Neural progenitor cell (in vitro differentiated cells): ENCODE measurements around the gene NINJ2. TPM values are rescaled to one million over a fixed set of nuclear protein-coding genes. Genes with fewer than 3 reads are reported as not detected.
A peak's percentile ranks its signal among the peaks of the same experiment; 100 is the strongest.

Source experiments
- DNase-seq: peaks from one replicate; pipeline ENCODE4 v3.0.0-alpha.2; 2016; ENCODE audit warnings: low spot score
- H2AFZ ChIP-seq: fragments of 200-600 bp; sonication (generic); replicated peaks from 2 replicates; pipeline ENCODE4 v1.6.1; 2016; ENCODE audit warnings: antibody characterized with exemption
- H3F3A ChIP-seq: fragments of 200-600 bp; sonication (generic); 2 replicates; pipeline ENCODE4 v1.6.1; 2016; ENCODE audit warnings: antibody characterized with exemption, low read depth
- H3K27ac ChIP-seq: fragments of 200-600 bp; sonication (generic); 2 replicates; pipeline ENCODE4 v1.5.1; 2016; ENCODE audit warnings: mild to moderate bottlenecking
- H3K27me3 ChIP-seq: fragments of 200-600 bp; sonication (generic); 2 replicates; pipeline ENCODE4 v1.6.1; 2016; ENCODE audit warnings: mild to moderate bottlenecking, moderate library complexity
- H3K36me3 ChIP-seq: fragments of 200-600 bp; sonication (generic); 2 replicates; pipeline ENCODE4 v1.5.1; 2016
- H3K4me1 ChIP-seq: fragments of 200-600 bp; sonication (generic); 2 replicates; pipeline ENCODE4 v1.6.1; 2016; ENCODE audit warnings: mixed run types
- H3K4me2 ChIP-seq: fragments of 200-600 bp; sonication (generic); 2 replicates; pipeline ENCODE4 v1.6.1; 2016
- H3K4me3 ChIP-seq: fragments of 200-600 bp; sonication (generic); 2 replicates; pipeline ENCODE4 v1.5.1; 2016
- H3K79me2 ChIP-seq: fragments of 200-600 bp; sonication (generic); 2 replicates; pipeline ENCODE4 v1.6.1; 2016; ENCODE audit warnings: low read depth
- H3K9ac ChIP-seq: fragments of 200-600 bp; sonication (generic); 2 replicates; pipeline ENCODE4 v1.6.1; 2016
- H3K9me3 ChIP-seq: fragments of 200-600 bp; sonication (generic); 2 replicates; pipeline ENCODE4 v1.5.1; 2016; ENCODE audit warnings: low read depth
- H4K20me1 ChIP-seq: fragments of 200-600 bp; sonication (generic); 2 replicates; pipeline ENCODE4 v1.6.1; 2016; ENCODE audit warnings: low read depth
- H3K27ac Mint-ChIP-seq: 3 replicates; pipeline ENCODE4 v1.8.0; 2021; ENCODE audit warnings: mixed read lengths
- H3K27me3 Mint-ChIP-seq: 2 replicates; pipeline ENCODE4 v1.8.0; 2022; ENCODE audit warnings: low read depth, mild to moderate bottlenecking, inconsistent platforms, moderate library complexity, mixed read lengths; ENCODE audit not compliant: insufficient read depth
- H3K36me3 Mint-ChIP-seq: 3 replicates; pipeline ENCODE4 v1.8.0; 2021; ENCODE audit warnings: mixed read lengths
- H3K4me1 Mint-ChIP-seq: 3 replicates; pipeline ENCODE4 v1.8.0; 2021; ENCODE audit warnings: mixed read lengths
- H3K4me3 Mint-ChIP-seq: 3 replicates; pipeline ENCODE4 v1.8.0; 2021; ENCODE audit warnings: mild to moderate bottlenecking, moderate library complexity, mixed read lengths
- H3K9me3 Mint-ChIP-seq: 3 replicates; pipeline ENCODE4 v1.8.0; 2020; ENCODE audit warnings: mixed read lengths
- CTCF ChIP-seq: fragments of 200-600 bp; sonication (generic); IDR thresholded peaks from 2 replicates; pipeline ENCODE4 v1.5.1; 2017; ENCODE audit warnings: antibody characterized with exemption, mild to moderate bottlenecking
- EZH2 ChIP-seq: fragments of 200-600 bp; sonication (generic); IDR thresholded peaks from 2 replicates; pipeline ENCODE4 v1.6.1; 2017; ENCODE audit warnings: antibody characterized with exemption, mild to moderate bottlenecking, moderate library complexity
- EZH2phosphoT487 ChIP-seq: fragments of 200-600 bp; sonication (generic); IDR thresholded peaks from 2 replicates; pipeline ENCODE4 v1.6.1; 2017; ENCODE audit warnings: antibody characterized with exemption
- total RNA-seq: library from RNA; depleted of rRNA; stranded (reverse); fragments of >200 nt; gene quantifications from 2 replicates; pipeline ENCODE4 v1.2.3, GENCODE V29; 2015; ENCODE audit warnings: low replicate concordance

The NINJ2 gene
- total RNA-seq, 1 donor from 2014 or later: not detected

GRCh38 chr12:661720-662486, 1.3 kb downstream of the NINJ2 start:
- Histone ChIP-seq H3K4me2 (no peak overlapping the region), H3K9me3 (no peaks in the 10 kb centered on the region), H3K36me3 (no peaks in the 10 kb centered on the region), H3K4me3 (no peak overlapping the region), H4K20me1 (no peaks in the 10 kb centered on the region), H3K79me2 (no peaks in the 10 kb centered on the region), H3K27ac (no peak overlapping the region), H2AFZ (no peak overlapping the region), H3K9ac (no peak overlapping the region), H3K27me3 (no peaks in the 10 kb centered on the region), H3F3A (no peaks in the 10 kb centered on the region), H3K4me1 (peaks cover 11% of the 10 kb centered on the region)
- no peak for TF ChIP-seq EZH2
- TF ChIP-seq CTCF: no peak
- no peak for TF ChIP-seq EZH2phosphoT487
- Mint-ChIP-seq H3K4me3 (no peak overlapping the region), H3K27me3 (peaks cover 3% of the 10 kb centered on the region), H3K27ac (no peak overlapping the region), H3K36me3 (no peaks in the 10 kb centered on the region), H3K9me3 (no peaks in the 10 kb centered on the region), H3K4me1 (peaks cover 18% of the 10 kb centered on the region)
- DNase-seq: no peak

- H4K20me1 ChIP-seq: no peaks in the 10 kb centered on the region
- DNase-seq: peak; percentile 42
- H3K9ac ChIP-seq: no peak overlapping the region
- no peak for TF ChIP-seq CTCF
- TF ChIP-seq EZH2: no peak
- TF ChIP-seq EZH2phosphoT487: no peak
- no peaks in the 10 kb centered on the region for H3K79me2 ChIP-seq
- no peaks in the 10 kb centered on the region for H3K27me3 ChIP-seq
- H3K4me3 ChIP-seq: no peak overlapping the region
- no peak overlapping the region for H3K27ac ChIP-seq
- Mint-ChIP-seq H3K27ac (no peak overlapping the region), H3K4me1 (peaks cover 6% of the 10 kb centered on the region), H3K36me3 (no peaks in the 10 kb centered on the region), H3K9me3 (no peaks in the 10 kb centered on the region), H3K4me3 (no peak overlapping the region), H3K27me3 (peaks cover 3% of the 10 kb centered on the region)
- H3F3A ChIP-seq: no peaks in the 10 kb centered on the region
- H3K4me1 ChIP-seq: peaks cover 3% of the 10 kb centered on the region
- no peak overlapping the region for H2AFZ ChIP-seq
- no peaks in the 10 kb centered on the region for H3K9me3 ChIP-seq
- H3K36me3 ChIP-seq: no peaks in the 10 kb centered on the region
- no peak overlapping the region for H3K4me2 ChIP-seq
These were observed 4.1 kb downstream of the NINJ2 start for GRCh38 chr12:659090-659683.

GRCh38 chr12:650983-651382, 12.3 kb downstream of the NINJ2 start:
- no peak overlapping the region for H3K4me3 ChIP-seq
- H3F3A ChIP-seq: no peaks in the 10 kb centered on the region
- peaks cover 3% of the 10 kb centered on the region for H3K9me3 Mint-ChIP-seq
- no peaks in the 10 kb centered on the region for H3K36me3 ChIP-seq
- H3K36me3 Mint-ChIP-seq: no peaks in the 10 kb centered on the region
- H3K79me2 ChIP-seq: no peaks in the 10 kb centered on the region
- H3K27ac ChIP-seq: no peak overlapping the region
- no peak for DNase-seq
- H3K4me2 ChIP-seq: no peak overlapping the region
- no peaks in the 10 kb centered on the region for H4K20me1 ChIP-seq
- no peak overlapping the region for H3K4me3 Mint-ChIP-seq
- no peak overlapping the region for H3K9ac ChIP-seq
- H3K27me3 Mint-ChIP-seq: peaks cover 3% of the 10 kb centered on the region
- H3K27me3 ChIP-seq: no peaks in the 10 kb centered on the region
- no peaks in the 10 kb centered on the region for H3K4me1 ChIP-seq
- no peak overlapping the region for H2AFZ ChIP-seq
- no peak for TF ChIP-seq EZH2
- TF ChIP-seq EZH2phosphoT487: no peak
- TF ChIP-seq CTCF: peak; percentile 11
- H3K9me3 ChIP-seq: no peaks in the 10 kb centered on the region
- peaks cover 5% of the 10 kb centered on the region for H3K4me1 Mint-ChIP-seq
- no peak overlapping the region for H3K27ac Mint-ChIP-seq
